ENCODE data around the gene PDYN.

DNA sequence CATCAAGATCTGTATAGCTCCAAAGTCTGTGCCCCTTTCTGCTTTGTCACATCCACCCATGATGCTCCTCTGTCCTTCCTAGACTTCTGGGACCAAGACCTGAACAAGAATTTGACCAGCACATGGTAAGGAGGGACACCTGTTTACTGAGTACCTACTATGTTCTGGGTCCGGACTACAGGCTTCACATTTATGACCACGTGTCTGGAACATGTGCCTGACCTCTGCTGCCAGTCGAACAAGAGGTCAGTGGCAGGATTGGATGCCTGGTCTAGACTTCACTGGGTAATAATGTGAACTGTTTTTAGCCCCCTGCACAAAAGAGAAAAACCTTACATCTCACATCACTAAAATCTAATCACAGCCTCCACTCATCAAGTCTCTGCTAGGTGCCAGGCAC lies 7.3 kb upstream of the PDYN start:
- no peak for TF ChIP-seq POLR2AphosphoS5 (IDR thresholded peaks at IDR 0.05)
- TF ChIP-seq, protein P1, sequence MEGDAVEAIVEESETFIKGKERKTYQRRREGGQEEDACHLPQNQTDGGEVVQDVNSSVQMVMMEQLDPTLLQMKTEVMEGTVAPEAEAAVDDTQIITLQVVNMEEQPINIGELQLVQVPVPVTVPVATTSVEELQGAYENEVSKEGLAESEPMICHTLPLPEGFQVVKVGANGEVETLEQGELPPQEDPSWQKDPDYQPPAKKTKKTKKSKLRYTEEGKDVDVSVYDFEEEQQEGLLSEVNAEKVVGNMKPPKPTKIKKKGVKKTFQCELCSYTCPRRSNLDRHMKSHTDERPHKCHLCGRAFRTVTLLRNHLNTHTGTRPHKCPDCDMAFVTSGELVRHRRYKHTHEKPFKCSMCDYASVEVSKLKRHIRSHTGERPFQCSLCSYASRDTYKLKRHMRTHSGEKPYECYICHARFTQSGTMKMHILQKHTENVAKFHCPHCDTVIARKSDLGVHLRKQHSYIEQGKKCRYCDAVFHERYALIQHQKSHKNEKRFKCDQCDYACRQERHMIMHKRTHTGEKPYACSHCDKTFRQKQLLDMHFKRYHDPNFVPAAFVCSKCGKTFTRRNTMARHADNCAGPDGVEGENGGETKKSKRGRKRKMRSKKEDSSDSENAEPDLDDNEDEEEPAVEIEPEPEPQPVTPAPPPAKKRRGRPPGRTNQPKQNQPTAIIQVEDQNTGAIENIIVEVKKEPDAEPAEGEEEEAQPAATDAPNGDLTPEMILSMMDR (IDR thresholded peaks at IDR 0.05), result no peak
- no peak for TF ChIP-seq EP300 (IDR thresholded peaks at IDR 0.05)
- TF ChIP-seq POLR2A (IDR thresholded peaks at IDR 0.05), result no peak

Data from gastroesophageal sphincter (tissue), 3 donors.